ENCODE measurements around the gene CLTB. TPM values are rescaled to one million over a fixed set of nuclear protein-coding genes. Genes with fewer than 3 reads are reported as not detected.

The CLTB gene
- total RNA-seq, 1 donor from 2014 or later, result 38.1 TPM

GRCh38 chr5:176361437-176362232 lies 54.7 kb downstream of the CLTB start, which contains the start of gene KIAA1191:
Gene KIAA1191, minus strand, starts transcription at chr5:176361764. Its CDS starts 2,256 bp downstream, at chr5:176359508.
- peak; percentile 12 for TF ChIP-seq CTCF (conservative IDR thresholded peaks at IDR 0.05)
- peaks cover 12% of the 10 kb centered on the region for H3K36me3 Mint-ChIP-seq
- peak within 1 kb of the TSS; percentile 97 for H3K4me3 Mint-ChIP-seq
- peaks cover 12% of the 10 kb centered on the region for H3K4me1 Mint-ChIP-seq (ENCODE audit: unreplicated experiment)
- DNase-seq (ENCODE audit: extremely low spot score, unreplicated experiment), result peak; percentile 91
- H3K27me3 Mint-ChIP-seq, result peaks cover 11% of the 10 kb centered on the region
- no peaks in the 10 kb centered on the region for H3K9me3 Mint-ChIP-seq
- H3K27ac Mint-ChIP-seq, result peak within 1 kb of the TSS; percentile 89

GRCh38 chr5:176360894-176361436 lies 55.4 kb downstream of the CLTB start:
- peak overlapping the region; percentile 89 for H3K27ac Mint-ChIP-seq
- H3K36me3 Mint-ChIP-seq, result peaks cover 12% of the 10 kb centered on the region
- DNase-seq (ENCODE audit: extremely low spot score, unreplicated experiment), result no peak

GRCh38 chr5:176359658-176360057 lies 56.7 kb downstream of the CLTB start:
- no peaks in the 10 kb centered on the region for H3K9me3 Mint-ChIP-seq
- H3K27ac Mint-ChIP-seq, result no peak overlapping the region
- no peak for TF ChIP-seq CTCF (conservative IDR thresholded peaks at IDR 0.05)
- H3K36me3 Mint-ChIP-seq, result peaks cover 16% of the 10 kb centered on the region
- DNase-seq (ENCODE audit: extremely low spot score, unreplicated experiment), result no peak
- H3K4me1 Mint-ChIP-seq (ENCODE audit: unreplicated experiment), result peaks cover 16% of the 10 kb centered on the region
- H3K27me3 Mint-ChIP-seq, result peaks cover 11% of the 10 kb centered on the region
- peak overlapping the region; percentile 85 for H3K4me3 Mint-ChIP-seq

More at GRCh38 chr5:176360894-176361436, 55.4 kb downstream of the CLTB start:
- Mint-ChIP-seq H3K4me1 (ENCODE audit: unreplicated experiment) (peaks cover 12% of the 10 kb centered on the region), H3K4me3 (peak overlapping the region; percentile 97), H3K9me3 (no peaks in the 10 kb centered on the region), H3K27me3 (peaks cover 11% of the 10 kb centered on the region)
- no peak for TF ChIP-seq CTCF (conservative IDR thresholded peaks at IDR 0.05)

GRCh38 chr5:176356179-176356566 lies 60.2 kb downstream of the CLTB start:
- H3K4me3 Mint-ChIP-seq, result no peak overlapping the region
- no peak for DNase-seq (ENCODE audit: extremely low spot score, unreplicated experiment)
- no peaks in the 10 kb centered on the region for H3K27me3 Mint-ChIP-seq
- peaks cover 27% of the 10 kb centered on the region for H3K36me3 Mint-ChIP-seq
- H3K9me3 Mint-ChIP-seq, result no peaks in the 10 kb centered on the region
- no peak overlapping the region for H3K27ac Mint-ChIP-seq
- TF ChIP-seq CTCF (conservative IDR thresholded peaks at IDR 0.05), result no peak
- peaks cover 13% of the 10 kb centered on the region for H3K4me1 Mint-ChIP-seq (ENCODE audit: unreplicated experiment)

GRCh38 chr5:176355400-176356178 lies 60.8 kb downstream of the CLTB start:
- no peaks in the 10 kb centered on the region for H3K9me3 Mint-ChIP-seq
- no peaks in the 10 kb centered on the region for H3K27me3 Mint-ChIP-seq
- no peak overlapping the region for H3K27ac Mint-ChIP-seq
- no peak for DNase-seq (ENCODE audit: extremely low spot score, unreplicated experiment)
- H3K4me3 Mint-ChIP-seq, result no peak overlapping the region
- peak; percentile 56 for TF ChIP-seq CTCF (conservative IDR thresholded peaks at IDR 0.05)
- H3K36me3 Mint-ChIP-seq, result peaks cover 30% of the 10 kb centered on the region
- H3K4me1 Mint-ChIP-seq (ENCODE audit: unreplicated experiment), result peaks cover 13% of the 10 kb centered on the region
